GM12873 (cell line): ENCODE data around the gene TRMT11.

Source experiments
- CTCF ChIP-seq: IDR thresholded peaks from 2 replicates; pipeline ENCODE4 v1.5.1; 2012; ENCODE audit warnings: low read depth, mild to moderate bottlenecking, moderate library complexity, low read length, control low read depth; ENCODE audit not compliant: insufficient read depth; ENCODE audit errors: missing control alignments

The TRMT11 gene

GRCh38 chr6:126002755-126003679, 16.7 kb downstream of the TRMT11 start:
- TF ChIP-seq CTCF = no peak

- TF ChIP-seq CTCF = no peak
Measured at GRCh38 chr6:126007800-126008199, 21.5 kb downstream of the TRMT11 start.

- no peak for TF ChIP-seq CTCF
Measured at GRCh38 chr6:126010040-126010439, 23.7 kb downstream of the TRMT11 start.

GRCh38 chr6:126015863-126016262, 29.5 kb downstream of the TRMT11 start:
- no peak for TF ChIP-seq CTCF

GRCh38 chr6:126016591-126016990, 30.3 kb downstream of the TRMT11 start:
- no peak for TF ChIP-seq CTCF

- TF ChIP-seq CTCF = no peak
Measured at GRCh38 chr6:126017668-126018067, 31.3 kb downstream of the TRMT11 start.

GRCh38 chr6:126020305-126021050, 34.1 kb downstream of the TRMT11 start:
- no peak for TF ChIP-seq CTCF
